HL-60 (cell line): ENCODE measurements around the gene PHYHIPL.

ENCODE experiments used
- CTCF ChIP-seq: IDR thresholded peaks from one replicate; pipeline ENCODE4 v1.5.1; 2011; ENCODE audit warnings: low read length, control low read depth, inconsistent platforms; ENCODE audit not compliant: insufficient read depth
- GABPA ChIP-seq: IDR thresholded peaks from 2 replicates; pipeline ENCODE4 v1.6.1; 2012; ENCODE audit warnings: low read depth
- POLR2AphosphoS5 ChIP-seq: IDR thresholded peaks from 2 replicates; pipeline ENCODE4 v1.6.1; 2012; ENCODE audit warnings: low read depth
- REST ChIP-seq: IDR thresholded peaks from 2 replicates; pipeline ENCODE4 v1.6.1; 2012; ENCODE audit warnings: low read depth; ENCODE audit not compliant: insufficient replicate concordance
- SPI1 ChIP-seq: IDR thresholded peaks from 2 replicates; pipeline ENCODE4 v1.6.1; 2012; ENCODE audit warnings: low read depth, mild to moderate bottlenecking, borderline replicate concordance

- no peak for TF ChIP-seq CTCF
- TF ChIP-seq POLR2AphosphoS5: no peak
- TF ChIP-seq REST: no peak
- TF ChIP-seq GABPA: no peak
- no peak for TF ChIP-seq SPI1
Observed at GRCh38 chr10:59176241-59177030, at the start of gene PHYHIPL.
